Measurements from ENCODE around the gene TMEM271.

- TF ChIP-seq CTCF (IDR thresholded peaks at IDR 0.05) (no peak), POLR2A (IDR thresholded peaks at IDR 0.05) (no peak)
Measured at GRCh38 chr4:609400-610050, 33.4 kb upstream of the TMEM271 start.
